NT2/D1 (cell line): ENCODE measurements around the gene DCTN3.
A peak's percentile ranks its signal among the peaks of the same experiment; 100 is the strongest.

Experiments
- DNase-seq: peaks from one replicate; pipeline ENCODE4 v3.0.0-alpha.2; 2011; ENCODE audit warnings: low read depth, low spot score
- H3K27me3 ChIP-seq: 2 replicates; pipeline ENCODE4 v1.6.0; 2011; ENCODE audit warnings: mild to moderate bottlenecking; ENCODE audit not compliant: insufficient read length, insufficient read depth
- H3K36me3 ChIP-seq: 2 replicates; pipeline ENCODE4 v1.6.1; 2011; ENCODE audit warnings: mild to moderate bottlenecking, low read length, mixed read lengths; ENCODE audit not compliant: insufficient read depth, insufficient read length
- H3K4me1 ChIP-seq: 2 replicates; pipeline ENCODE4 v1.5.1; 2011; ENCODE audit not compliant: insufficient read depth, insufficient read length
- H3K4me3 ChIP-seq: 2 replicates; pipeline ENCODE4 v1.5.1; 2011; ENCODE audit warnings: low read depth; ENCODE audit not compliant: insufficient read length
- H3K9ac ChIP-seq: 2 replicates; pipeline ENCODE4 v1.6.0; 2011; ENCODE audit warnings: low read depth; ENCODE audit not compliant: insufficient read length
- H3K9me3 ChIP-seq: 2 replicates; pipeline ENCODE4 v1.5.1; 2011; ENCODE audit warnings: mild to moderate bottlenecking, low read length; ENCODE audit not compliant: insufficient read depth
- SUZ12 ChIP-seq: IDR thresholded peaks from 2 replicates; pipeline ENCODE4 v1.6.1; 2011; ENCODE audit not compliant: insufficient read length, insufficient read depth; ENCODE audit errors: extremely low read depth
- YY1 ChIP-seq: IDR thresholded peaks from 2 replicates; pipeline ENCODE4 v1.6.1; 2011; ENCODE audit not compliant: insufficient read length, insufficient read depth
- ZNF274 ChIP-seq: IDR thresholded peaks from 2 replicates; pipeline ENCODE4 v1.6.1; 2011; ENCODE audit warnings: mild to moderate bottlenecking, low read depth, low read length

Gene DCTN3

GRCh38 chr9:34635556-34635955 is 15.3 kb upstream of the DCTN3 start:
- Histone ChIP-seq H3K4me1 (peaks cover 15% of the 10 kb centered on the region), H3K36me3 (peaks cover 18% of the 10 kb centered on the region), H3K27me3 (peaks cover 11% of the 10 kb centered on the region), H3K4me3 (no peak overlapping the region), H3K9me3 (no peaks in the 10 kb centered on the region), H3K9ac (no peak overlapping the region)
- no peak for TF ChIP-seq ZNF274
- TF ChIP-seq YY1 = no peak
- DNase-seq = no peak

DNA sequence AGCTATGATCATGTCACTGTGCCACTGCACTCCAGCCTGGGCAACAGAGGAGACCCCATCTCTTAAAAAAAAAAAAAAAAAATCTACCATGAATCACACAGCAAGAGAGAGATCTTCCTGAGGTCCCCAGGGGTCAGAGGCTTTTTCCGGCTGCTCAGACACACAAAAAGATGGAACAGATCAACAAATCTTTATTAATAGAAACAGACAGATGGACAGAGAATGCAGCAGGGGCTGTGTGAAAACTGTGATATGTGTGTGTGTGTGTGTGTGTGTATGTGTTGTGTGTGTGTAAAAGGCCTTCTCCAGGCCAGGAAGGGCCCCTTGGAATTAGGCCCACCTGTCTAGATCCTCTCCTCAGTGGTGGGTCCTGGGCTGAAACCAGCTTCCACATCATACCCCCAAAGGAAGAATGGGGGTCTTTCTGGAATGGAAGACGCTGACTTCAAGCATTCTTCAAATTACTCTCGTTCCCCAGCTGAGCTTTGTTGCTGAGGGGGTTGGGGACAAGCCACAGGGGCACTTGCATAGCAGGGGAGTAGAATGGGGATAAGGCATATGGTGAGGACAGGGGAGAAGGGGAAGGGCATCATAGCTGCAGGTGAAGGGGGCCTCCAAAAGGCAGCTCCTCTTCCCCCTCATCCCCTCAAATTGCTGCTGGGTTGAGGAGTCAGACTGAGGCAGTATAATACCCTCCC is 14.4 kb upstream of the DCTN3 start:
- peaks cover 18% of the 10 kb centered on the region for H3K36me3 ChIP-seq
- no peak overlapping the region for H3K9ac ChIP-seq
- DNase-seq = no peak
- peaks cover 18% of the 10 kb centered on the region for H3K4me1 ChIP-seq
- no peaks in the 10 kb centered on the region for H3K9me3 ChIP-seq
- no peak overlapping the region for H3K4me3 ChIP-seq
- peaks cover 20% of the 10 kb centered on the region for H3K27me3 ChIP-seq
- TF ChIP-seq SUZ12 (no peak), ZNF274 (no peak), YY1 (no peak)

DNA sequence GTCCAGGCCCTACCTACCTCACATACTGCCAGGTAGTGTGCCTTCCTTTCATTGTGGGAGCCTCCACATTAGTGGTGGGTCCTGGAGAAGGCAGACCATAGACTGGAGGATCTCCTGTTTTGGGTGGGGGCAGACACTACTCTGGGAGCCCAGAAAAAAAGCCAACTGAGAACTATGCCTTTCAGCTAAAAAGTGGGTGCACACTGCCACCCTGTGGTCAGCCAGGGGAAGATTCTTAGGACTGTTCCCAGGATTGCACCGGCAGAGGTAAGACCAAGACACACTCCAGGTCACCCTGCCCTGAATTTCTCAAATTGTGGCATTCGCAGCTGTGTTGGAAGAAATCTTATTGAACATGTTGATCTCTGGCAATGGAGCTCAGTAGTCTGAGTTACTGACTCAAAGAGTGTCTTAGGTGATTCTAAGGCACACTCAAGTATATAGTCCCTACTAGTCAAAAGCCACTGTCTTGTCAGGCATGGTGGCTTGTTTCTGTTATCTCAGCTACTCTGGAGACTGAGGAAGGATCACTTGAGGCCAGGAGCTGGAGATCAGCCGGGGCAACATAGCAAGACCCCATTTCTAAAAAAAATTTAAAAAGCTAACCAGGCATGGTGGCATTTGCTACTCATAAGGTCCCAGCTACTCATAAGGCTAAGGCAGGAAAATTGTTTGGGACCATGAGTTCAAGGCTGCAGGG is 13.7 kb upstream of the DCTN3 start:
- Histone ChIP-seq H3K9ac (no peak overlapping the region), H3K9me3 (no peaks in the 10 kb centered on the region), H3K4me3 (no peak overlapping the region), H3K36me3 (peaks cover 18% of the 10 kb centered on the region), H3K27me3 (peaks cover 27% of the 10 kb centered on the region), H3K4me1 (peaks cover 18% of the 10 kb centered on the region)
- peak; percentile 58 for DNase-seq
- TF ChIP-seq SUZ12 = no peak
- no peak for TF ChIP-seq ZNF274
- no peak for TF ChIP-seq YY1

DNA sequence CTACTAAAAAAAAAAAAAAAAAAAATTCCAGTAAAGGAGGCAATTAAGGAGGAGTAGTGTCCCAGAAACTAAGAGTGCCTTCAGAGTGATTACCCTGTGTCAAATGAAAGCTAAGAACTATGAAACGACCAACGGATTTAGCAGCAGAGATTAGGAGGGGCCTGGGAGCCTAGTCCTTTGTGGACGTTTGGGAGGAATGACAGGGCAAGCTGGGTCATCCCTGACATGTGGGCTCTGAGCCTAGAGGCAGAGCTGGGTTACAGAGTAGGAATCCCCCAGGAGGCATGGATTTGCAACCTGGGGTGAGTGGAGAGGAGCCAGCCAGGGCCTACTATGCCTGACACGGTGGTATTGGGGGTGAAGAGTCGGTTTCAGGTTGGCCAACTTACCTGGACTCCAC is 12.9 kb upstream of the DCTN3 start:
- no peak for DNase-seq
- H3K36me3 ChIP-seq = peaks cover 18% of the 10 kb centered on the region
- peaks cover 34% of the 10 kb centered on the region for H3K27me3 ChIP-seq
- H3K4me1 ChIP-seq = peaks cover 18% of the 10 kb centered on the region
- TF ChIP-seq YY1 (no peak), SUZ12 (no peak), ZNF274 (no peak)
- no peak overlapping the region for H3K9ac ChIP-seq
- H3K4me3 ChIP-seq = no peak overlapping the region
- no peaks in the 10 kb centered on the region for H3K9me3 ChIP-seq

DNA sequence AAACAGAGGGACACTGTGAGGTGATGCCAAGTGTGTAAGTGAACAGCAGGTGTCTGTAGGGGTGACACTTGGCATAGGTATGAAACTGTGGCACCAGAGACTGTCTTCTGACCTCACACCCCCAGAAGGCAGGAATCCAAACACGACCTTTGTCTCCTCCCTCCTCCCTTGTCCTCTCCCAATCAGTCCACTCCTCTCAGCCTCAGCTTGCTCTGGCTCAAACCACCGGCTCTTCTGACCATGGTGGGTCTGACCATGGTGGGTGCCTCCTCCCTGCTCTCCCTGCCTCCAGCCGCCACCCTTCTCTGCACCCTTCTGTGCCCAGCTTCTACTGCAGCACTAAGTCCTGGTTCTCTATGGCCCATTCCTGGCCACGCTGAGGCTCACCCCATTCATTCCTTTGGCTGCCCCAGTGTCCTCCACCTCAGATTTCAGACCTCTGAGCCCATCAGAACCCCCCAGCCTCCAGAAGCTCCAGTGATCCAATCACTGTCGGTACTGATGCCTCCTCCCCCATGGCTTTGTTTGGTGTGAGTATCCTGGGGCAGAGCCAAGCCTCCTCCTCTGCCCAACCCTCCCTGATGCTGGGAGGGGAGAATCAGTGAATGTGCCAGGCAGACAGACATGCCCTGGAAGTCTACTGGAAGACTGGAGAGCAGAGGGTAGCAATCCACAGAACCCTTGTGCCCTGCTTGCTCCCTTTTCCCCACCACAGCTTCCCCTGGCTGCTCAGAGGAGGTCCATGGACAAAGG is 10.3 kb upstream of the DCTN3 start:
- TF ChIP-seq YY1 = no peak
- no peak for TF ChIP-seq SUZ12
- no peak for TF ChIP-seq ZNF274
- no peak overlapping the region for H3K4me3 ChIP-seq
- no peak for DNase-seq
- peaks cover 14% of the 10 kb centered on the region for H3K4me1 ChIP-seq
- H3K36me3 ChIP-seq = peaks cover 13% of the 10 kb centered on the region
- H3K9ac ChIP-seq = no peak overlapping the region
- no peaks in the 10 kb centered on the region for H3K9me3 ChIP-seq
- H3K27me3 ChIP-seq = peaks cover 60% of the 10 kb centered on the region

DNA sequence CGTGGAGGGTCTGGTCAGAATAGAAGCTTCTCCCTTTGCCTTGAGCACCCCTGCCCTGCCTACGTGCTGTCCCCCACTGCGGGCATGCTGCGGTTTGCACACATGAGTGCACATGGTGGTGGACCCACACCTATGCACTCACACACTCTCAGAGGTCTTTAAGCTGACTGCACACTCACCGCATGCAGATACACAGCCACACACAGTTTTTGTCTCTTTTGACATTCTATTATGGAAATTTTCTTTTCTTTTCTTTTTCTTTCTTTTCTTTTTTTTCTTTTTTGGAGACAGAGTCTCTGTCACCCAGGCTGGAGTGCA is 9.2 kb upstream of the DCTN3 start:
- TF ChIP-seq ZNF274 = no peak
- TF ChIP-seq SUZ12 = no peak
- no peak for TF ChIP-seq YY1
- no peak for DNase-seq
- peaks cover 2% of the 10 kb centered on the region for H3K36me3 ChIP-seq
- no peak overlapping the region for H3K9ac ChIP-seq
- peak overlapping the region; percentile 12 for H3K4me3 ChIP-seq
- H3K27me3 ChIP-seq = peaks cover 71% of the 10 kb centered on the region
- H3K9me3 ChIP-seq = no peaks in the 10 kb centered on the region
- peaks cover 6% of the 10 kb centered on the region for H3K4me1 ChIP-seq
